Osteoblast (primary cell): ENCODE results near the gene AKAP13. TPM values are rescaled to one million over a fixed set of nuclear protein-coding genes. Genes with fewer than 3 reads are reported as not detected.

Experiments
- DNase-seq: peaks from one replicate; pipeline ENCODE4 v3.0.0; 2011; ENCODE audit warnings: low spot score, mixed read lengths; ENCODE audit not compliant: insufficient read length; ENCODE audit errors: missing footprints
- H2AFZ ChIP-seq: 2 replicates; pipeline ENCODE4 v1.6.0; 2011; ENCODE audit warnings: mild to moderate bottlenecking, low read length
- H3K27ac ChIP-seq: 2 replicates; pipeline ENCODE4 v1.5.1; 2011; ENCODE audit warnings: mild to moderate bottlenecking, low read depth, low read length, moderate library complexity
- H3K27me3 ChIP-seq: 2 replicates; pipeline ENCODE4 v1.6.0; 2012; ENCODE audit warnings: mild to moderate bottlenecking, control low read depth, inconsistent platforms, low read length, moderate library complexity; ENCODE audit not compliant: insufficient read depth
- H3K36me3 ChIP-seq: 2 replicates; pipeline ENCODE4 v1.5.1; 2011; ENCODE audit warnings: mild to moderate bottlenecking, low read length, control low read depth, moderate library complexity; ENCODE audit not compliant: insufficient read depth
- H3K4me1 ChIP-seq: 2 replicates; pipeline ENCODE4 v1.5.1; 2011; ENCODE audit warnings: mild to moderate bottlenecking, low read length, control low read depth, moderate library complexity; ENCODE audit not compliant: insufficient read depth
- H3K4me2 ChIP-seq: 2 replicates; pipeline ENCODE4 v1.6.0; 2011; ENCODE audit warnings: mild to moderate bottlenecking, low read length; ENCODE audit not compliant: insufficient read depth
- H3K4me3 ChIP-seq: fragments of 200-600 bp; sonication (generic); 3 replicates; pipeline ENCODE4 v1.5.1; 2012; ENCODE audit warnings: mild to moderate bottlenecking, low read length, inconsistent platforms; ENCODE audit not compliant: insufficient read depth
- H3K79me2 ChIP-seq: 2 replicates; pipeline ENCODE4 v1.6.0; 2012; ENCODE audit warnings: mild to moderate bottlenecking, low read length, control low read depth, inconsistent platforms; ENCODE audit not compliant: insufficient read depth
- H3K9me3 ChIP-seq: 2 replicates; pipeline ENCODE4 v1.5.1; 2011; ENCODE audit warnings: low read depth, low read length, control low read depth
- H4K20me1 ChIP-seq: 2 replicates; pipeline ENCODE4 v1.6.0; 2012; ENCODE audit warnings: mild to moderate bottlenecking, low read length, control low read depth; ENCODE audit not compliant: insufficient read depth
- CTCF ChIP-seq: IDR thresholded peaks from 2 replicates; pipeline ENCODE4 v1.5.1; 2011; ENCODE audit warnings: mild to moderate bottlenecking, low read depth, low read length, moderate library complexity; ENCODE audit errors: extremely low read depth
- total RNA-seq: library from RNA; depleted of rRNA; stranded (reverse); fragments of >200 nt; gene quantifications from 2 replicates; pipeline ENCODE4 v1.2.3, GENCODE V29; 2012

Gene AKAP13
- total RNA-seq, 1 donor, result 77.1 TPM

GRCh38 chr15:85704066-85704465 lies 323.7 kb downstream of the AKAP13 start:
- Histone ChIP-seq H3K4me3 (no peak overlapping the region), H3K27me3 (no peaks in the 10 kb centered on the region), H3K9me3 (no peaks in the 10 kb centered on the region), H3K79me2 (no peaks in the 10 kb centered on the region), H3K4me2 (peak overlapping the region; percentile 11), H3K36me3 (no peaks in the 10 kb centered on the region), H4K20me1 (no peaks in the 10 kb centered on the region), H3K4me1 (peaks cover 37% of the 10 kb centered on the region), H2AFZ (no peak overlapping the region), H3K27ac (peak overlapping the region; percentile 52)
- DNase-seq, result no peak
- no peak for TF ChIP-seq CTCF

- no peaks in the 10 kb centered on the region for H3K36me3 ChIP-seq
- H4K20me1 ChIP-seq, result no peaks in the 10 kb centered on the region
- H3K4me2 ChIP-seq, result peak overlapping the region; percentile 11
- peaks cover 37% of the 10 kb centered on the region for H3K4me1 ChIP-seq
- H3K4me3 ChIP-seq, result no peak overlapping the region
- no peak for TF ChIP-seq CTCF
- H2AFZ ChIP-seq, result no peak overlapping the region
- DNase-seq, result no peak
- peak overlapping the region; percentile 52 for H3K27ac ChIP-seq
- no peaks in the 10 kb centered on the region for H3K9me3 ChIP-seq
- H3K79me2 ChIP-seq, result no peaks in the 10 kb centered on the region
- H3K27me3 ChIP-seq, result no peaks in the 10 kb centered on the region
Measured at GRCh38 chr15:85704720-85705429, 324.5 kb downstream of the AKAP13 start.

GRCh38 chr15:85706779-85707518 lies 326.5 kb downstream of the AKAP13 start:
- H2AFZ ChIP-seq, result peak overlapping the region; percentile 62
- H3K79me2 ChIP-seq, result no peaks in the 10 kb centered on the region
- H3K36me3 ChIP-seq, result peaks cover 7% of the 10 kb centered on the region
- peak overlapping the region; percentile 85 for H3K27ac ChIP-seq
- DNase-seq, result no peak
- peak overlapping the region; percentile 78 for H3K4me2 ChIP-seq
- TF ChIP-seq CTCF, result no peak
- no peaks in the 10 kb centered on the region for H3K9me3 ChIP-seq
- peaks cover 37% of the 10 kb centered on the region for H3K4me1 ChIP-seq
- peak overlapping the region; percentile 49 for H3K4me3 ChIP-seq
- H4K20me1 ChIP-seq, result no peaks in the 10 kb centered on the region
- H3K27me3 ChIP-seq, result no peaks in the 10 kb centered on the region
